Measurements from ENCODE around the gene CCL25.

GRCh38 chr19:8030960-8031359 lies 21.6 kb upstream of the CCL25 start:
- TF ChIP-seq STAG1 (CRISPR knock-in tag; IDR thresholded peaks at IDR 0.05) (no peak), ARHGAP35 (CRISPR knock-in tag; IDR thresholded peaks at IDR 0.05; ENCODE audit: borderline replicate concordance) (no peak), ZNF800 (CRISPR knock-in tag; IDR thresholded peaks at IDR 0.05) (no peak), POLR2AphosphoS5 (IDR thresholded peaks at IDR 0.05; ENCODE audit: low read depth, low read length) (no peak), CHD2 (IDR thresholded peaks at IDR 0.05; ENCODE audit: low read depth, low read length) (no peak), FIP1L1 (IDR thresholded peaks at IDR 0.05; ENCODE audit: borderline replicate concordance, insufficient read depth, low read depth, low read length) (no peak), CTCF (CRISPR knock-in tag; IDR thresholded peaks at IDR 0.05) (no peak), KLF13 (CRISPR knock-in tag; IDR thresholded peaks at IDR 0.05) (no peak), ZNF567 (CRISPR knock-in tag; IDR thresholded peaks at IDR 0.05; ENCODE audit: borderline replicate concordance) (no peak)

Data from HepG2 (cell line).